Activated CD8-positive, alpha-beta T cell treated with anti-CD3 and anti-CD28 coated beads for 36 hours (primary cell): ENCODE results near the gene MIER1. TPM values are rescaled to one million over a fixed set of nuclear protein-coding genes. Genes with fewer than 3 reads are reported as not detected.

ENCODE experiments used
- ATAC-seq: fragments of 200-7000 bp; cut with Tn5 transposase; one replicate; pipeline ENCODE4 v1.10.0; 2021; ENCODE audit warnings: mild to moderate bottlenecking, moderate library complexity
- CTCF ChIA-PET: fragments of 350-600 bp; sonication (Branson Sonifier 250); formaldehyde crosslinking; loops from one replicate; lab custom pipeline; 2021; ENCODE audit warnings: antibody characterized with exemption; lab: Charles Lee
- POLR2A ChIA-PET: fragments of 350-600 bp; sonication (Branson Sonifier 250); formaldehyde crosslinking; loops from one replicate; lab custom pipeline; 2021; ENCODE audit warnings: antibody characterized with exemption; lab: Charles Lee
- DNase-seq: peaks from one replicate; pipeline ENCODE4 v3.0.0-alpha.2; 2020
- H3K27ac Mint-ChIP-seq: one replicate; pipeline ENCODE4 v1.8.0; 2021; ENCODE audit warnings: mild to moderate bottlenecking, mixed read lengths
- H3K27me3 Mint-ChIP-seq: one replicate; pipeline ENCODE4 v1.8.0; 2021; ENCODE audit warnings: mixed read lengths
- H3K36me3 Mint-ChIP-seq: one replicate; pipeline ENCODE4 v1.8.0; 2021; ENCODE audit warnings: low read depth, mixed read lengths
- H3K4me1 Mint-ChIP-seq: one replicate; pipeline ENCODE4 v1.8.0; 2021; ENCODE audit warnings: low read depth, mixed read lengths
- H3K4me3 Mint-ChIP-seq: one replicate; pipeline ENCODE4 v1.8.0; 2021; ENCODE audit warnings: mild to moderate bottlenecking, moderate library complexity, mixed read lengths
- H3K9me3 Mint-ChIP-seq: one replicate; pipeline ENCODE4 v1.8.0; 2021; ENCODE audit warnings: mixed read lengths
- intact Hi-C: fragments of 100-400 bp; cut with micrococcal nuclease; formaldehyde crosslinking; loops from one replicate; pipeline ENCODE4 v1.10.0; 2022
- total RNA-seq, 2 experiments: library from RNA; stranded (reverse); gene quantifications; one replicate each; pipeline ENCODE4 v1.2.3, GENCODE V29; 2021
- TF ChIP-seq, protein P1 (sequence below): fragments of 200-600 bp; IDR thresholded peaks from one replicate; pipeline ENCODE4 v1.8.0; 2022; ENCODE audit warnings: antibody characterized with exemption, mild to moderate bottlenecking

MIER1 gene
- total RNA-seq, 2 experiments from 2014 or later = 39.8 to 41.8 TPM

DNA sequence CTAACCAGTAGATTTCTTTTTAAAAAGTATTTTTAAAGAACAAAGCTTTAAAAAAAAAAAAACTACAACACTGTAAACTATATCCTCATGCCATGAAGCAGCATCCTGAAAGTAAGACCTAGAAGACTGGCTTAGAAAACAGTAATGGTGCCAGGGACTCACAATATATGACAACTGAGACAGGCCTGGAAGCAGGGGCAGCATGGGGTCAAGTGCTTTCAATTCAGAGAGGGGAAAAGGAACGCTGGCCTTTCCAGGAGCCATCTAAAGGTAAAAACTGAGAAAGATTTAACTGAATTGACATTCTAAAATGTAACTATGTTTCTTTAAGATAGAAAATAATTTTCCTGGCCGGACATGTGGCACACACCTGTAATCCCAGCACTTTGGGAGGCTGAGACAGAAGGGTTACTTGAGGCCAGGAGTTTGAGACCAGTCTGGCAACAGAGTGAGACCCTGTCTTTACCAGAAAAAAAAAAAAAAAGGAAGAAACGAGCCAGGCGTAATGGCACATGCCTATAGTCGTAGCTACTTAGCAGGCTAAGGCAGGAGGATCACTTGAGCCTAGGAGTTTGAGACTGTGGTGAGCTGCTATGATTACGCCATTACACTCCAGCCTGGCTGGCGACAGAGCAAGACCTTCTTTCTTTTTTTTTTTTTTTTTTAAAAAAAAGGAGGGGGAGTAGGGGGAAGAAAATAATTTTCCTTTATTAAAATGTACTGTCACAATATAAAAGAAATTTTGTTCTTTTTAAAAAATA lies 75.0 kb downstream of the MIER1 start:
- ATAC-seq (no peak), DNase-seq (no peak)
- Mint-ChIP-seq H3K27me3 (no peaks in the 10 kb centered on the region), H3K27ac (no peak overlapping the region), H3K4me3 (no peak overlapping the region), H3K4me1 (peaks cover 22% of the 10 kb centered on the region), H3K9me3 (no peaks in the 10 kb centered on the region), H3K36me3 (peaks cover 21% of the 10 kb centered on the region)
- TF ChIP-seq, protein P1, sequence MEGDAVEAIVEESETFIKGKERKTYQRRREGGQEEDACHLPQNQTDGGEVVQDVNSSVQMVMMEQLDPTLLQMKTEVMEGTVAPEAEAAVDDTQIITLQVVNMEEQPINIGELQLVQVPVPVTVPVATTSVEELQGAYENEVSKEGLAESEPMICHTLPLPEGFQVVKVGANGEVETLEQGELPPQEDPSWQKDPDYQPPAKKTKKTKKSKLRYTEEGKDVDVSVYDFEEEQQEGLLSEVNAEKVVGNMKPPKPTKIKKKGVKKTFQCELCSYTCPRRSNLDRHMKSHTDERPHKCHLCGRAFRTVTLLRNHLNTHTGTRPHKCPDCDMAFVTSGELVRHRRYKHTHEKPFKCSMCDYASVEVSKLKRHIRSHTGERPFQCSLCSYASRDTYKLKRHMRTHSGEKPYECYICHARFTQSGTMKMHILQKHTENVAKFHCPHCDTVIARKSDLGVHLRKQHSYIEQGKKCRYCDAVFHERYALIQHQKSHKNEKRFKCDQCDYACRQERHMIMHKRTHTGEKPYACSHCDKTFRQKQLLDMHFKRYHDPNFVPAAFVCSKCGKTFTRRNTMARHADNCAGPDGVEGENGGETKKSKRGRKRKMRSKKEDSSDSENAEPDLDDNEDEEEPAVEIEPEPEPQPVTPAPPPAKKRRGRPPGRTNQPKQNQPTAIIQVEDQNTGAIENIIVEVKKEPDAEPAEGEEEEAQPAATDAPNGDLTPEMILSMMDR = no peak
- intact Hi-C loops = loop anchor here (5.0 to 10.0 kb wide), 3 partner anchors 147 to 233 kb away; no protein-coding TSS in a partner anchor
- ChIA-PET CTCF (interaction anchor here (1.4 kb wide), 1 partner anchor 24 kb away, joined by 3 read pairs; no protein-coding TSS in a partner anchor), POLR2A (no interaction called here)

DNA sequence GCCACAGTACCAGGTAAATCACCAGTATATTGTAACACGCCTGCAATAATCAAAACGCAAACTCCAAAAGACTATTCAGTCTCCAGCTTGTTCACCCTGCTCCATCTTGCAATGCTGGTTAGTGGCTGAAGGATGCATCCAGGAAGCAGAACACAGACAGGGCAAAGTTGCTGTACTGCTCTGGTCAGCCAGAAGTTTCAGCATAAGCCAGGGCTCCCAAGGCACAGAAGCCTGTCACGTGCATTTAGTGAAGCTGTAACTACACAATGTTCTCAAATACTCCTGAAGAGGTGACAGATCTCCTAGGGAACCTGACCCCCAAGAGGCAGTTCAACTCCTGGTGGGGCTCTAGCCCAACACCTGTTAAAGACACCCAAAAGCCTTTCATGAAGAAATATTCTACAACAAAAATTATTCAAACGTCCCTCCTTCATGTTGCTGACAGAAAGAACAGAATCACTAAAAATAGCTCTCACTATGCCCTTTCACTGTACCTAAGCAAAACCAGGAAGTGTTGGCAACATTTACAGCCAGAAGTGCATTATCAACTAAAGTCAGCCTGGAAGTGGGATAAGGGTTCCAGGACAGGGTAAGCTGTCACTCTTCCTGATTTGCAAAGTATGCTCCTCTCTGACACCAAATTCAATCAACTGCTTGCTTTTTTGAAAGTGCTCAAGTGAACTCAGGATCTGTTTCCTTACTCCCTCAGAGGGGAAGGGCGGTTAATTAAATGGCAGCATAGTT lies 77.1 kb downstream of the MIER1 start:
- peaks cover 16% of the 10 kb centered on the region for H3K4me1 Mint-ChIP-seq

DNA sequence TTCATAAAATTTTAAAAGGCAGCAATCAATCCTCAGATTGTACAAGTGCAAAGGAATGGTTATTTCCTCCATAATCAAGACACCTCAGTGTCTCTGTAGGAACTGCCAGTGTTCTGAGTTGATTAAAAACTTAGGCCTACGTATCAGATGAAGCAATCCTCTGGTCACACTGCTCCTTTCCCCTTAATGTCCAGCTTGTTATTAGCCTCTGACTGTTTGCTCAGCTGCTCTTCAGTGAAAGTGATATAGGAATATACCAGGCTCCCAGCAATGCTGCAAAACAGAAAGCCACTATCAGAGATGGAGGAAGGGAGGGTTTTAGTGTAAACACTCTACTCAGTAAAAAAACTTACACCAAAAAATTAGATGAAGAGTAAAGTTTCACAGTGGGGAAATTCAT lies 79.4 kb downstream of the MIER1 start:
- TF ChIP-seq, protein P1 = no peak
- intact Hi-C loops = no loop called here
- Mint-ChIP-seq H3K4me1 (peaks cover 7% of the 10 kb centered on the region), H3K27ac (no peak overlapping the region), H3K27me3 (no peaks in the 10 kb centered on the region), H3K36me3 (peaks cover 26% of the 10 kb centered on the region), H3K4me3 (no peak overlapping the region), H3K9me3 (no peaks in the 10 kb centered on the region)
- CTCF ChIA-PET = interaction anchor here (1.8 kb wide), 1 partner anchor 8 kb away, joined by 11 read pairs; no protein-coding TSS in a partner anchor
- POLR2A ChIA-PET = interaction anchor here (0.9 kb wide), 1 partner anchor 186 kb away, joined by 3 read pairs; no protein-coding TSS in a partner anchor
- DNase-seq (no peak), ATAC-seq (no peak)

More for the DNA sequence above, 77.1 kb downstream of the MIER1 start:
- DNase-seq (no peak), ATAC-seq (no peak)
- TF ChIP-seq, protein P1 = no peak
- intact Hi-C loops = no loop called here
- H3K27ac Mint-ChIP-seq = no peak overlapping the region
- H3K36me3 Mint-ChIP-seq = peaks cover 23% of the 10 kb centered on the region
- CTCF ChIA-PET = interaction anchor here (1.6 to 1.8 kb wide), 2 partner anchors 147 kb away, joined by 6 to 9 read pairs; no protein-coding TSS in a partner anchor
- no peaks in the 10 kb centered on the region for H3K27me3 Mint-ChIP-seq
- H3K4me3 Mint-ChIP-seq = no peak overlapping the region
- POLR2A ChIA-PET = interaction anchor here (0.6 kb wide), 1 partner anchor 108 kb away, joined by 3 read pairs; no protein-coding TSS in a partner anchor
- no peaks in the 10 kb centered on the region for H3K9me3 Mint-ChIP-seq

DNA sequence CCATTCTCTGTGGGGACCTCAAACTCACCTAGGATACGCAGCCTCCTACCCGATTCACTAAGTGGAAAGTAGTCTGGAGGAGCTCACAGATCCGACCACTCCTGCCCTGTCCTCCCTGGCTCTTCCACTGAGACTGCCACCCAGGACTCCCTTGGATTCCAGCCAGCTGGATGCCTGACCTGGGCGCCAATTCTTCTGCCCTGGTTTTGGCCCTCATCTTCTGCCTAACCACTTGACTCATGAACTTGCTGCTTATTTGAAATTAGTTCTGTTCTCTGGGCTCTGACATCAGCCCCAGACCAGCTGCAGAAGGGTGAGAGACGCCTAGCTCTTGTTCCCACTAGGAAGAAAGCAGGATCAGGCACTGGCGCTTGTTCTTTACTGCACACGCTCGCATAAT lies 80.3 kb downstream of the MIER1 start:
- Mint-ChIP-seq H3K9me3 (no peaks in the 10 kb centered on the region), H3K36me3 (peaks cover 32% of the 10 kb centered on the region), H3K27me3 (no peaks in the 10 kb centered on the region), H3K4me3 (no peak overlapping the region), H3K27ac (no peak overlapping the region), H3K4me1 (peaks cover 5% of the 10 kb centered on the region)
- POLR2A ChIA-PET = no interaction called here
- no peak for DNase-seq
- intact Hi-C loops = no loop called here
- TF ChIP-seq, protein P1 = no peak
- no peak for ATAC-seq
- CTCF ChIA-PET = interaction anchor here (1.2 to 1.8 kb wide), 2 partner anchors 9 to 139 kb away, joined by 3 to 11 read pairs; no protein-coding TSS in a partner anchor
